Esophagus squamous epithelium (tissue), 5 donors: ENCODE measurements around the gene AGBL5. TPM values are rescaled to one million over a fixed set of nuclear protein-coding genes. Genes with fewer than 3 reads are reported as not detected.

Source experiments
- DNase-seq: peaks from one replicate; lab custom pipeline; 2025; lab: John Stamatoyannopoulos, UW
- H3K27ac ChIP-seq, 4 donors: fragments of 200-600 bp; sonication (generic); one replicate each; pipeline ENCODE4 v1.5.1; 2016 to 2019; ENCODE audit warnings: mild to moderate bottlenecking in 1 of 4
- H3K27me3 ChIP-seq, 4 donors: fragments of 200-600 bp; sonication (generic); 1 replicate in 3 of 4; 2 replicates in 1 of 4; pipeline versions ENCODE4 v1.5.1 to v1.6.0; 2017 to 2021; ENCODE audit warnings: antibody characterized with exemption in 1 of 4
- H3K36me3 ChIP-seq, 3 donors: fragments of 200-600 bp; sonication (generic); one replicate each; pipeline ENCODE4 v1.5.1; 2016 to 2019
- H3K4me1 ChIP-seq, 3 donors: fragments of 200-600 bp; sonication (generic); one replicate each; pipeline ENCODE4 v1.5.1; 2017 to 2019
- H3K4me3 ChIP-seq, 4 donors: fragments of 200-600 bp; sonication (generic); 1 replicate in 3 of 4; 2 replicates in 1 of 4; pipeline ENCODE4 v1.5.1; 2016 to 2019; ENCODE audit warnings: mild to moderate bottlenecking in 2 of 4, moderate library complexity in 1 of 4
- H3K9me3 ChIP-seq, 3 donors: fragments of 200-600 bp; sonication (generic); one replicate each; pipeline ENCODE4 v1.5.1; 2016 to 2019
- CTCF ChIP-seq, 6 experiments: fragments of 450-650 bp in 4 of 6; fragments of 200-600 bp in 2 of 6; sonication (generic) in 2 of 6; IDR thresholded peaks; one replicate each; pipeline ENCODE4 v1.5.1; 2016 to 2019; ENCODE audit warnings: antibody characterized with exemption in 6 of 6, mild to moderate bottlenecking in 4 of 6, moderate library complexity in 4 of 6
- POLR2A ChIP-seq, 4 donors: fragments of 450-650 bp; IDR thresholded peaks; one replicate each; pipeline ENCODE4 v1.6.1; 2017; ENCODE audit warnings: antibody characterized with exemption in 4 of 4, mild to moderate bottlenecking in 4 of 4, moderate library complexity in 3 of 4
- WGBS, 2 donors: methylation state at CpG; one replicate each; pipeline ENCODE4 v1.1.5; 2018; 5-methylcytosine and 5-hydroxymethylcytosine counted together
- intact Hi-C: fragments of 100-400 bp; cut with DNase I; formaldehyde crosslinking; loops from one replicate; pipeline ENCODE4 v1.15.0; 2022
- total RNA-seq, 4 donors: library from RNA; depleted of rRNA; stranded (reverse); fragments of >200 nt; gene quantifications; one replicate each; pipeline ENCODE4 v1.1.0, GENCODE V29; 2016
- donor health status: DM: yes; HTN: yes; CAD: no.

AGBL5 gene
- total RNA-seq, 4 donors from 2014 or later, result 4.7 to 12.4 (median 9.6) TPM

- Histone ChIP-seq H3K27me3 (no peaks in the 10 kb centered on the region), H3K9me3 (no peaks in the 10 kb centered on the region), H3K4me3 (peak overlapping the region in 3 of 4 donors; percentile 27 to 63 (median 53)), H3K36me3 (no peaks in the 10 kb centered on the region), H3K27ac (peak overlapping the region in 3 of 4 donors; percentile 83 to 98 (median 86)), H3K4me1 (peaks cover 28 to 88% (median 32%) of the 10 kb centered on the region in 3 donors)
- no peak for TF ChIP-seq CTCF (IDR thresholded peaks at IDR 0.05)
- TF ChIP-seq POLR2A (IDR thresholded peaks at IDR 0.05), result no peak
- DNase-seq, result no peak
- WGBS, 2 donors, result 68 to 80% methylated on average over 7 to 12 of the region's 14 CpGs
- intact Hi-C loops, result no loop called here
These were observed 29.1 kb downstream of the AGBL5 start for GRCh38 chr2:27080603-27080936.

GRCh38 chr2:27081984-27082772 lies 30.7 kb downstream of the AGBL5 start:
- WGBS, 2 donors, result 81 to 100% methylated on average over 1 to 4 of the region's 38 CpGs
- Histone ChIP-seq H3K27ac (peak overlapping the region; percentile 43 to 98 (median 78)), H3K36me3 (no peaks in the 10 kb centered on the region), H3K4me3 (no peak overlapping the region), H3K4me1 (peaks cover 32 to 86% (median 35%) of the 10 kb centered on the region in 3 donors), H3K9me3 (no peaks in the 10 kb centered on the region), H3K27me3 (no peaks in the 10 kb centered on the region)
- TF ChIP-seq POLR2A (IDR thresholded peaks at IDR 0.05) (no peak), CTCF (IDR thresholded peaks at IDR 0.05) (no peak)
- intact Hi-C loops, result no loop called here
- no peak for DNase-seq

- Histone ChIP-seq H3K4me1 (peaks cover 31 to 85% (median 33%) of the 10 kb centered on the region in 3 donors), H3K27ac (no peak overlapping the region)
These were observed 31.4 kb downstream of the AGBL5 start for GRCh38 chr2:27082773-27083409.

GRCh38 chr2:27083410-27084296 lies 32.2 kb downstream of the AGBL5 start:
- Histone ChIP-seq H3K27ac (no peak overlapping the region), H3K4me3 (no peak overlapping the region), H3K4me1 (peaks cover 31 to 82% (median 33%) of the 10 kb centered on the region in 3 donors), H3K36me3 (no peaks in the 10 kb centered on the region), H3K27me3 (no peaks in the 10 kb centered on the region), H3K9me3 (no peaks in the 10 kb centered on the region)
- intact Hi-C loops, result no loop called here
- no peak for TF ChIP-seq CTCF (IDR thresholded peaks at IDR 0.05)
- no peak for TF ChIP-seq POLR2A (IDR thresholded peaks at IDR 0.05)
- DNase-seq, result no peak
- WGBS, 2 donors, result 55 to 88% methylated on average over 4 to 5 of the region's 20 CpGs

More at GRCh38 chr2:27082773-27083409, 31.4 kb downstream of the AGBL5 start:
- no peaks in the 10 kb centered on the region for H3K27me3 ChIP-seq
- no peak for TF ChIP-seq CTCF (IDR thresholded peaks at IDR 0.05)
- TF ChIP-seq POLR2A (IDR thresholded peaks at IDR 0.05), result no peak
- WGBS, 2 donors, result 89 to 95% methylated on average over 3 to 8 of the region's 27 CpGs
- H3K4me3 ChIP-seq, result no peak overlapping the region
- no peaks in the 10 kb centered on the region for H3K9me3 ChIP-seq
- no peaks in the 10 kb centered on the region for H3K36me3 ChIP-seq
- intact Hi-C loops, result no loop called here
- DNase-seq, result no peak
